ENCODE results near the gene FAM13B. TPM values are rescaled to one million over a fixed set of nuclear protein-coding genes. Genes with fewer than 3 reads are reported as not detected.
"Not testable (repeated sequence)": the region's sequence is repeated elsewhere in the genome, so short reads cannot be mapped to it uniquely, and the experiment has no call there.

FAM13B gene
- total RNA-seq, 4 donors from 2014 or later = 50.0 to 73.1 (median 53.6) TPM

DNA sequence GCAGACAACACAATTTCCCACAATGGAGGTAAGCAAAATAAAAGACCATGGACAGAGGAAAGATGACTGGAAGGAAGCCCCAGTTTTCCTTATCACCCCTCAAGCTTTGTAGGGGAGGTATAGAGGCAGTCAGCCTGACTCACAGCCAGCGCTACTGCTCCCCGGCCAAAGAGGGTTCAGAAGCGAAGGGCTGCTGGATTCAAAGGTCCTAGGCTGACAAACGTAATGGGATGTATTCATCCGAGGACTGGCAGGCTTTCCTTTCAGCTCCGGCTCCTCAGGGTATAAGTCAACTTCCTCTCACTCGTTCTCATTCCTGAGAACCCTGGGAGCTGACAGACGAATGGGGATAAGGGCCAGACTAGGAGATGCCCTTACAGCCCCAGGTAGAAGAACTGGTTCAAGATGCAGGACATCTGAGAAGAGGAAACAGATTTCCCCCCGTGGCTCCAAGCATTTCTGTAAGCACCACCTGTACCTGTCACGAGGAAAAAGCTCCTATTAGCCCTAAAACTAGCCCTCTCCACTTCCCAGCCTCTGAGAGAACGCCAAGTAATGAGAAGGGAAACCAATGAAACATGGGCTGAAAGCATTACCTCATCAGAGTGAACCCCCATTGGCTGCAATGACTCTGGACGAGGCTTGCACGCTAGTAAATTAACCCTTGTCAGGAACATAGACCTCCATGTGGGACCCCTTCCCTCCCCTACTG lies 22.1 kb upstream of the FAM13B start:
- no peak overlapping the region for H3K4me3 ChIP-seq
- 34% methylated on average over 13 of the region's 13 CpGs for WGBS
- no peaks in the 10 kb centered on the region for H3K9me3 ChIP-seq
- no peaks in the 10 kb centered on the region for H3K36me3 ChIP-seq
- peaks cover 0 to 8% (median 0%) of the 10 kb centered on the region in 4 donors for H3K27me3 ChIP-seq
- intact Hi-C loops (cut with DNase I) = no loop called here
- peaks cover 0 to 4% (median 0%) of the 10 kb centered on the region in 4 donors for H3K4me1 ChIP-seq
- no peak for TF ChIP-seq POLR2A (IDR thresholded peaks at IDR 0.05; ENCODE audit: low read depth)
- no peak for TF ChIP-seq POLR2AphosphoS5 (IDR thresholded peaks at IDR 0.05)
- no peak for TF ChIP-seq EP300 (IDR thresholded peaks at IDR 0.05)
- TF ChIP-seq, protein P1, sequence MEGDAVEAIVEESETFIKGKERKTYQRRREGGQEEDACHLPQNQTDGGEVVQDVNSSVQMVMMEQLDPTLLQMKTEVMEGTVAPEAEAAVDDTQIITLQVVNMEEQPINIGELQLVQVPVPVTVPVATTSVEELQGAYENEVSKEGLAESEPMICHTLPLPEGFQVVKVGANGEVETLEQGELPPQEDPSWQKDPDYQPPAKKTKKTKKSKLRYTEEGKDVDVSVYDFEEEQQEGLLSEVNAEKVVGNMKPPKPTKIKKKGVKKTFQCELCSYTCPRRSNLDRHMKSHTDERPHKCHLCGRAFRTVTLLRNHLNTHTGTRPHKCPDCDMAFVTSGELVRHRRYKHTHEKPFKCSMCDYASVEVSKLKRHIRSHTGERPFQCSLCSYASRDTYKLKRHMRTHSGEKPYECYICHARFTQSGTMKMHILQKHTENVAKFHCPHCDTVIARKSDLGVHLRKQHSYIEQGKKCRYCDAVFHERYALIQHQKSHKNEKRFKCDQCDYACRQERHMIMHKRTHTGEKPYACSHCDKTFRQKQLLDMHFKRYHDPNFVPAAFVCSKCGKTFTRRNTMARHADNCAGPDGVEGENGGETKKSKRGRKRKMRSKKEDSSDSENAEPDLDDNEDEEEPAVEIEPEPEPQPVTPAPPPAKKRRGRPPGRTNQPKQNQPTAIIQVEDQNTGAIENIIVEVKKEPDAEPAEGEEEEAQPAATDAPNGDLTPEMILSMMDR (IDR thresholded peaks at IDR 0.05) = no peak
- DNase-seq (ENCODE audit: extremely low spot score) = no peak
- H3K27ac ChIP-seq (replicated peaks in 1 of 4) = no peak overlapping the region

DNA sequence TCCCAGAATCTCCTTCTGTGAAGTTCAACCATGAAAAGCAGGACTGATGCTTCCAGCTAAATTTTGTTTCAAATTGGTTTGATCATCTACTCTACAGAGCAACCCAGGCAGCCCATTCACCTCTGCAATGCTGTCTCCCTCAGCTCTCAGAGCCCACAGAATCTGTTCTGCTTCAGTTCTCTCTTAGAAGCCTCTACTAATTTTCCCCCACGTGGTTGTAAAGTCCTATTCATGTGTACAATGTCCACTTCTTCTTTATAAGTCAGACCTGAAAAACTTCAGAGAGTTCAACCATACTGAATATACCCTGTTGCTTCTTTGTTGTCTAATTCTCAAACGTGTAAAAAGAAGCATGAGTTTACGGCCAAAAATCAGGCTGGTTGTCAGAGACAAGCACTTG lies 21.3 kb upstream of the FAM13B start:
- Histone ChIP-seq H3K27ac (replicated peaks in 1 of 4) (no peak overlapping the region), H3K36me3 (no peaks in the 10 kb centered on the region), H3K27me3 (peaks cover 0 to 8% (median 0%) of the 10 kb centered on the region in 4 donors), H3K4me3 (no peak overlapping the region), H3K9me3 (no peaks in the 10 kb centered on the region), H3K4me1 (peaks cover 0 to 4% (median 0%) of the 10 kb centered on the region in 4 donors)
- intact Hi-C loops (cut with DNase I) = no loop called here
- DNase-seq (ENCODE audit: extremely low spot score) = no peak
- 42% methylated on average over 3 of the region's 3 CpGs for WGBS
- TF ChIP-seq POLR2A (IDR thresholded peaks at IDR 0.05; ENCODE audit: low read depth) = no peak
- no peak for TF ChIP-seq EP300 (IDR thresholded peaks at IDR 0.05)
- TF ChIP-seq, protein P1 (IDR thresholded peaks at IDR 0.05) = no peak
- no peak for TF ChIP-seq POLR2AphosphoS5 (IDR thresholded peaks at IDR 0.05)

DNA sequence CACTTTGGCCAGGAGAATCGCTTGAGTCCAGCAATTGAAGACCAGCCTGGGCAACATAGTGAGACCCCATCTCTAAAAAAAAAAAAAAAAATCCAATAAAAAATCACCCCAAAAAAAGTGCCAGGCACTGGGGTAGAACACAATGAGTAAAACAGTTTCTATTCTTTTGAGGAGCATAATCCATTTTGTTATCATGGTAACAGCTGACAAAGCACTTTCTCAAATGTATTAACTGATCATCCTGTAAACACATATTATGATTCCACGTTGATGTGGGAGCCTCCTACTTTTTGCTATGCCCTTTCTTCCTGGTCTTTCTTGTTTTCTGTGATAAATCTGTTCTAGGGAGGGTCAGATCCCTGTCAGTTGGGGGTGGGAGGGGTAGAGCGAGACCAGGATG lies 20.7 kb upstream of the FAM13B start:
- Histone ChIP-seq H3K9me3 (no peaks in the 10 kb centered on the region), H3K36me3 (no peaks in the 10 kb centered on the region), H3K27me3 (peaks cover 0 to 8% (median 0%) of the 10 kb centered on the region in 4 donors), H3K4me1 (peaks cover 0 to 4% (median 0%) of the 10 kb centered on the region in 4 donors), H3K27ac (replicated peaks in 1 of 4) (no peak overlapping the region), H3K4me3 (no peak overlapping the region)
- TF ChIP-seq POLR2A (IDR thresholded peaks at IDR 0.05; ENCODE audit: low read depth) = no peak
- TF ChIP-seq, protein P1 (IDR thresholded peaks at IDR 0.05) = no peak
- no peak for TF ChIP-seq EP300 (IDR thresholded peaks at IDR 0.05)
- no peak for TF ChIP-seq POLR2AphosphoS5 (IDR thresholded peaks at IDR 0.05)
- intact Hi-C loops (cut with DNase I) = no loop called here
- no peak for DNase-seq (ENCODE audit: extremely low spot score)
- 78% methylated on average over 3 of the region's 3 CpGs for WGBS

DNA sequence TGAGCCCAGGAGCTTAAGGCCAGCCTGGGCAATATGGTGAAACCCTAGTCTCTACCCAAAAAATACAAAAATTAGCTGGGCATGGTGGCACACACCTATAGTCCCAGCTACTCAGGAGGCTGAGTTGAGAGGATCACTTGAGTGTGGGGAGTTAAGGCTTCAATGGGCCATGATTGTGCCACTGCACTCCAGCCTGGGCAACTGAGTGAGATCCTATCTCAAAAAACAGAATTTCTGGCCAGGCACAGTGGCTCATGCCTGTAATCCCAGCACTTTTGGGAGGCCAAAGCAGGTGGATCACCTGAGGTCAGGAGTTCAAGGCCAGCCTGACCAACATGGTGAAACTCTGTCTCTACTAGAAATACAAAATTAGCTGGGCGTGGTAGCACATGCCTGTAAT lies 19.8 kb upstream of the FAM13B start:
- DNase-seq (ENCODE audit: extremely low spot score); H3K4me1 ChIP-seq; H3K4me3 ChIP-seq; H3K27ac ChIP-seq (replicated peaks in 1 of 4); intact Hi-C loops (cut with DNase I); H3K36me3 ChIP-seq; H3K9me3 ChIP-seq; H3K27me3 ChIP-seq: not testable (repeated sequence)
- 100% methylated on average over 1 of the region's 1 CpG for WGBS

DNA sequence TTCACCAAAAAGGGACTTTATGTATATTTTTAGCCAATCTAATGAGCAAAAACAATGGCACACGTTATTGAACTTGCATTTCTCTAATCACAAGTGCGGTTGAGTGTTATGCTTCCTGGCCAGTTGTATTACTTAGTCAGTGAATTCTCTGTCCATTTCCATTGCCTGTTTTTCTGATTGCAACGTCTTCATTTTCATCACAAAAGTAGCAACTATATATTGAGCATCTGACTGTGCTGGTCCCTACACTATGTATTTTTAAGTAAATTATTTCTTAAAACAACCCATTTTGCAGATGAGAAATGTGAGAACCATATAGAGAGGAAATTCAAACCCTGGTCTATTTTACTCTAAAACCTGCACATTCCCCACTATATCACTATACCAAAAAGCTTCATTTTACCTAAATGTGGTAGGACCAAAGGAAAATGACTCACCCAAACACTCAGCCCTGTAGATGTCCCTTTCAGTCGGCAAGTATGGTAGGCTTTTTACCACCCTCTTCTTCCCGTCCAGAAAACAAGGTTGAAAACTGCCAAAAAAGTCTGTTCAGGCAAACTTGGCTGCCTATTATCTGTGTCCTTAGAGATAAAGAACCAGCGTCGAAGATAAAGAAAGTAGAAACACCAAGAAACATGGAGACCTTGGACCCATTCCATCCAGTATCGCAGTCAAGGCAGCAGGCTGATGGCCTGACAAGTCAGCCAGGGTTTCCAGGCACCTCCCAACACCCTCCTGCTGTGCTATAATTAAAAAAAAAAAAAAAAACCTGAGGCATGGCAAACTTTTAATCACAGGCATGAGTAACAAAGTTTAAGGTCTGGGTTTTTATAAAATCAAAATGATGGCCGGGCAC lies 18.8 kb upstream of the FAM13B start:
- no peaks in the 10 kb centered on the region for H3K27me3 ChIP-seq
- H3K4me1 ChIP-seq = peaks cover 0 to 4% (median 0%) of the 10 kb centered on the region in 4 donors
- no peak overlapping the region for H3K4me3 ChIP-seq
- no peak for TF ChIP-seq EP300 (IDR thresholded peaks at IDR 0.05)
- TF ChIP-seq, protein P1 (IDR thresholded peaks at IDR 0.05) = no peak
- TF ChIP-seq POLR2AphosphoS5 (IDR thresholded peaks at IDR 0.05) = no peak
- no peak for TF ChIP-seq POLR2A (IDR thresholded peaks at IDR 0.05; ENCODE audit: low read depth)
- no peaks in the 10 kb centered on the region for H3K9me3 ChIP-seq
- no peak overlapping the region for H3K27ac ChIP-seq (replicated peaks in 1 of 4)
- no peak for DNase-seq (ENCODE audit: extremely low spot score)
- no peaks in the 10 kb centered on the region for H3K36me3 ChIP-seq
- WGBS = 75% methylated on average over 9 of the region's 9 CpGs
- intact Hi-C loops (cut with DNase I) = no loop called here

DNA sequence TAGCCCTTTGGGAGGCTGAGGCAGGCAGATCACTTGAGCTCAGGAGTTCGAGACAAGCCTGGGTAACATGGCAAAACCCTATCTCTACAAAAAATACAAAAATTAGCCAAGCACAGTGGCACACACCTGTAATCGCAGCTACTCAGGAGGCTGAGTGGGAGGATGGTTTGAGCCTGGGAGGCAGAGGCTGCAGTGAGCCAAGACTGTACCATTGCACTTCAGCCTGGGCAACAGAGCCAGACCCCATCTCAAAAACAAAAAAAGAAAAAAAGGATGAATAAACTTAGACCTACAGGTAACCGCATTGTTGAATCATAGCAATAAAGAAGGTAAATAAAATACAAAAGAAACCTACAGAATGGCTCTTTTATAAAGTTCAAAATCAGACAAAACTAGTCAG lies 12.4 kb upstream of the FAM13B start:
- H3K27me3 ChIP-seq; H3K27ac ChIP-seq (replicated peaks in 1 of 4); H3K4me1 ChIP-seq; intact Hi-C loops (cut with DNase I); DNase-seq (ENCODE audit: extremely low spot score); H3K36me3 ChIP-seq; H3K9me3 ChIP-seq; H3K4me3 ChIP-seq: not testable (repeated sequence)
- 91% methylated on average over 3 of the region's 3 CpGs for WGBS

Data from esophagus muscularis mucosa (tissue), 4 donors.